DOHH2 (cell line): ENCODE measurements around the gene TMEM217.

ENCODE experiments used
- H3F3A ChIP-seq: fragments of 200-600 bp; sonication (generic), shearing (Covaris generic); 2 replicates; pipeline ENCODE4 v1.6.0; 2016; ENCODE audit warnings: antibody characterized with exemption, mild to moderate bottlenecking; ENCODE audit not compliant: control insufficient read depth, insufficient read depth
- H3K27ac ChIP-seq: fragments of 200-600 bp; sonication (generic); 2 replicates; pipeline ENCODE4 v1.5.1; 2014; ENCODE audit warnings: low read depth, mild to moderate bottlenecking, low read length, moderate library complexity
- H3K27me3 ChIP-seq: fragments of 200-600 bp; sonication (generic); 2 replicates; pipeline ENCODE4 v1.6.1; 2014; ENCODE audit warnings: mild to moderate bottlenecking, low read length, mixed read lengths; ENCODE audit not compliant: control insufficient read depth
- H3K36me3 ChIP-seq: fragments of 200-600 bp; sonication (generic); 2 replicates; pipeline ENCODE4 v1.6.1; 2014; ENCODE audit warnings: mild to moderate bottlenecking, low read length, moderate library complexity, mixed read lengths; ENCODE audit not compliant: control insufficient read depth
- H3K4me1 ChIP-seq: fragments of 200-600 bp; sonication (generic); 2 replicates; pipeline ENCODE4 v1.6.1; 2014; ENCODE audit warnings: mild to moderate bottlenecking, low read length, mixed read lengths; ENCODE audit not compliant: control insufficient read depth
- H3K4me2 ChIP-seq: fragments of 200-600 bp; sonication (generic); 2 replicates; pipeline ENCODE4 v1.6.0; 2014; ENCODE audit warnings: mild to moderate bottlenecking, low read length, moderate library complexity
- H3K4me3 ChIP-seq: fragments of 200-600 bp; sonication (generic); 2 replicates; pipeline ENCODE4 v1.5.1; 2014; ENCODE audit warnings: mild to moderate bottlenecking, low read length, mixed read lengths
- H3K79me2 ChIP-seq: fragments of 200-600 bp; sonication (generic); 2 replicates; pipeline ENCODE4 v1.6.1; 2014; ENCODE audit warnings: mild to moderate bottlenecking, low read length, mixed read lengths; ENCODE audit not compliant: control insufficient read depth
- H3K9me2 ChIP-seq: fragments of 200-600 bp; sonication (generic); replicated peaks from 2 replicates; pipeline ENCODE4 v1.6.1; 2014; ENCODE audit warnings: mild to moderate bottlenecking, low read length, mixed read lengths; ENCODE audit not compliant: control insufficient read depth
- H3K9me3 ChIP-seq: fragments of 200-600 bp; sonication (generic); 2 replicates; pipeline ENCODE4 v1.6.1; 2014; ENCODE audit warnings: antibody characterized with exemption, low read length, mixed read lengths; ENCODE audit not compliant: control insufficient read depth, insufficient read depth
- H4K20me1 ChIP-seq: fragments of 200-600 bp; sonication (generic); 2 replicates; pipeline ENCODE4 v1.6.0; 2014; ENCODE audit warnings: low read depth, mild to moderate bottlenecking, antibody characterized with exemption, low read length, moderate library complexity; ENCODE audit not compliant: control insufficient read depth, insufficient read depth
- EZH2phosphoT487 ChIP-seq: fragments of 200-600 bp; sonication (generic); IDR thresholded peaks from 2 replicates; pipeline ENCODE4 v1.6.1; 2017; ENCODE audit warnings: borderline replicate concordance, mild to moderate bottlenecking, antibody characterized with exemption, low read length, moderate library complexity, mixed read lengths
- TF ChIP-seq, protein P1 (sequence below): fragments of 200-600 bp; sonication (generic); IDR thresholded peaks from one replicate; pipeline ENCODE4 v1.5.1; 2014; ENCODE audit warnings: antibody characterized with exemption, mild to moderate bottlenecking, low read depth, low read length; ENCODE audit not compliant: poor library complexity, severe bottlenecking

Gene TMEM217

DNA sequence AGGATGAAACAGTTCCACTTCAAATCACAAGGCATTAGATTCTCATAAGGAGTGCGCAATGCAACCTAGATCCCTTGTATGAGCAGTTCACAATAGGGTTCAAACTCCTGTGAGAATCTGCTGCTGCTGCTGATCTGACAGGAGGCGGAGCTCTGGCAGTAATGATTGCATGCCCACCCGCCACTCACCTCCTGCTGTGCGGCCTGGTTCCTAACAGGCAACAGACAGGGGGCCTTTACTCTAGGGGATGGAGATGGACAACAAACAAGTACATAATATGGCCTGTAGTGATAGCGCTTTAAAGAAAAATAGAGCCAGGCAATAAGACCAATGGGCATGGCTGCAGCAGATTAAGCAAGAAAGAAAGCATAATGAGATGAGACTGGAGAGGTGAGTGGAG is 3.1 kb downstream of the TMEM217 start:
- no peak for TF ChIP-seq EZH2phosphoT487
- TF ChIP-seq, protein P1, sequence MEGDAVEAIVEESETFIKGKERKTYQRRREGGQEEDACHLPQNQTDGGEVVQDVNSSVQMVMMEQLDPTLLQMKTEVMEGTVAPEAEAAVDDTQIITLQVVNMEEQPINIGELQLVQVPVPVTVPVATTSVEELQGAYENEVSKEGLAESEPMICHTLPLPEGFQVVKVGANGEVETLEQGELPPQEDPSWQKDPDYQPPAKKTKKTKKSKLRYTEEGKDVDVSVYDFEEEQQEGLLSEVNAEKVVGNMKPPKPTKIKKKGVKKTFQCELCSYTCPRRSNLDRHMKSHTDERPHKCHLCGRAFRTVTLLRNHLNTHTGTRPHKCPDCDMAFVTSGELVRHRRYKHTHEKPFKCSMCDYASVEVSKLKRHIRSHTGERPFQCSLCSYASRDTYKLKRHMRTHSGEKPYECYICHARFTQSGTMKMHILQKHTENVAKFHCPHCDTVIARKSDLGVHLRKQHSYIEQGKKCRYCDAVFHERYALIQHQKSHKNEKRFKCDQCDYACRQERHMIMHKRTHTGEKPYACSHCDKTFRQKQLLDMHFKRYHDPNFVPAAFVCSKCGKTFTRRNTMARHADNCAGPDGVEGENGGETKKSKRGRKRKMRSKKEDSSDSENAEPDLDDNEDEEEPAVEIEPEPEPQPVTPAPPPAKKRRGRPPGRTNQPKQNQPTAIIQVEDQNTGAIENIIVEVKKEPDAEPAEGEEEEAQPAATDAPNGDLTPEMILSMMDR = no peak
- peaks cover 3% of the 10 kb centered on the region; the same call in 1 of the 2 replicates for H3F3A ChIP-seq
- H3K4me2 ChIP-seq = no peak overlapping the region
- no peak overlapping the region for H3K4me3 ChIP-seq
- H3K27ac ChIP-seq = no peak overlapping the region
- H3K9me3 ChIP-seq = no peaks in the 10 kb centered on the region
- peaks cover 4% of the 10 kb centered on the region; the same call in 1 of the 2 replicates for H3K27me3 ChIP-seq
- peaks cover 21% of the 10 kb centered on the region for H3K4me1 ChIP-seq
- H4K20me1 ChIP-seq = no peaks in the 10 kb centered on the region
- peaks cover 3% of the 10 kb centered on the region; the same call in 1 of the 2 replicates for H3K36me3 ChIP-seq
- no peaks in the 10 kb centered on the region for H3K9me2 ChIP-seq
- peaks cover 22% of the 10 kb centered on the region for H3K79me2 ChIP-seq

DNA sequence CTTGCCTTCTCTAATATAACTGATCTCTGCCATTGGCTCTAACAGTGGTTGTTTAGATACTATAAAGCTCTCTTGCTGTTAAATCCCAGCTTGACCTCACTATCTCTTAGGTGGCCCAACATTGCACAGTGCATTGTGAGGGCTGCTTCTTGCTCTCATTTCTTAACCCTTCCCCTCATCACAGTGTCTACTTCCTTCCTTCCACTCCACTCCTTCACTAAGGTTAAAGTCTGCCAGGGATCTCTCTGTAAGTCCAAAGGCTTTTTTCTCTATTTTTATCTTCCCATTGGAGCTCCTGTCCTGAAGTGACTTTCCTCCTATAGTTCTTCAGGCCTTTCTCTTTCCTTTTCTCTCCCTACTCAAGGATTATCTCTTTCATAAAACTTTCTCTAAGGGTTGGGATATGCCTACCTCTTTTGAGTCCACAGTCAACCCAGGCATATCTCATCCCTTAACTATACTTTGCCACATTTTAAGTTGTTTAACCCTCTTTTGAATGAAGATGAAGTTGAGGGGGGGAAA is 4.4 kb downstream of the TMEM217 start:
- H3K79me2 ChIP-seq = peaks cover 8% of the 10 kb centered on the region
- H3K4me3 ChIP-seq = no peak overlapping the region
- TF ChIP-seq EZH2phosphoT487 = no peak
- TF ChIP-seq, protein P1 = no peak
- H3K27ac ChIP-seq = no peak overlapping the region
- H3K27me3 ChIP-seq = peaks cover 7% of the 10 kb centered on the region; the same call in 1 of the 2 replicates
- H3K9me2 ChIP-seq = no peaks in the 10 kb centered on the region
- H3K4me2 ChIP-seq = no peak overlapping the region
- no peaks in the 10 kb centered on the region for H3K9me3 ChIP-seq
- H3F3A ChIP-seq = no peaks in the 10 kb centered on the region
- H3K4me1 ChIP-seq = peaks cover 8% of the 10 kb centered on the region
- H3K36me3 ChIP-seq = peaks cover 3% of the 10 kb centered on the region; the same call in 1 of the 2 replicates
- H4K20me1 ChIP-seq = no peaks in the 10 kb centered on the region

DNA sequence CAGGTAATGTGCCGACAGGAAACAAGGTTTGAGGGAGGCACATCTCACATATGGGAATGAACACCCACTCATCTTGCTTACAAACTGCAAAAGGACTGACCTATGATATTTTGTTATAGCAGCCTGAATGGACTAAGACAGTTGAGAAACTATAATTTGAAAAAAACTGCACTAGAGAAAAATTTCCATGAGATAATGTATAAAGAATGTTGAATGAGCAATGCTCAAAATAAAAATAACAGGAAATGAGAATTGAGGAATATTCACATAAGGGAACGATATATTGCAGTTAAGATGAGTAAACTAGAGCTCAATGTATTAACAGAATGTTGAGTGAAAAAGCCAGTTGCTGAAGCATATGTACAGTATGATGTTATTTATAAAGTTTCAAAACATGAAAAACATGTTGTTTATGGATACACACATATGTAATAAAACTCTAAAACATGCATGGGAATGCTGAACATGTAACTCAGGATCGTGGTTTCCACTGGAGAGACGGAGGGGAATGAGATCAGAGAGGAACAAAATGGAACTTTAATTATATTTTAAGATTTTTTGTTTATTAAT is 6.6 kb downstream of the TMEM217 start:
- Histone ChIP-seq H3K4me2 (no peak overlapping the region), H3K27me3 (peaks cover 14% of the 10 kb centered on the region; the same call in 1 of the 2 replicates), H3K79me2 (no peaks in the 10 kb centered on the region), H3F3A (no peaks in the 10 kb centered on the region), H3K27ac (no peak overlapping the region), H3K9me2 (no peaks in the 10 kb centered on the region), H3K4me1 (no peaks in the 10 kb centered on the region), H3K9me3 (no peaks in the 10 kb centered on the region), H4K20me1 (no peaks in the 10 kb centered on the region), H3K4me3 (no peak overlapping the region), H3K36me3 (no peaks in the 10 kb centered on the region)
- no peak for TF ChIP-seq EZH2phosphoT487
- TF ChIP-seq, protein P1 = no peak
